ACC112 (cell line): Measurements from ENCODE around the gene PLEK.
"Not testable (repeated sequence)": the region's sequence is repeated elsewhere in the genome, so short reads cannot be mapped to it uniquely, and the experiment has no call there.

ENCODE experiments used
- H2AFZ ChIP-seq: fragments of 200-600 bp; sonication (generic); one replicate; pipeline ENCODE4 v1.6.0; 2017; ENCODE audit warnings: antibody characterized with exemption, low read length; ENCODE audit not compliant: unreplicated experiment
- H3K27ac ChIP-seq: fragments of 200-600 bp; sonication (generic); 2 replicates; pipeline ENCODE4 v1.5.1; 2014; ENCODE audit warnings: low read depth, mild to moderate bottlenecking, antibody characterized with exemption, low read length, moderate library complexity
- H3K27me3 ChIP-seq: fragments of 200-600 bp; sonication (generic); 2 replicates; pipeline ENCODE4 v1.6.1; 2014; ENCODE audit warnings: mild to moderate bottlenecking, antibody characterized with exemption, low read length, moderate library complexity, mixed read lengths; ENCODE audit not compliant: insufficient read depth
- H3K36me3 ChIP-seq: fragments of 200-600 bp; sonication (generic); 2 replicates; pipeline ENCODE4 v1.6.1; 2016; ENCODE audit warnings: mild to moderate bottlenecking, antibody characterized with exemption, low read length, moderate library complexity, mixed read lengths; ENCODE audit not compliant: insufficient read depth
- H3K4me1 ChIP-seq: fragments of 200-600 bp; sonication (generic); one replicate; pipeline ENCODE4 v1.6.1; 2016; ENCODE audit warnings: low read length, mixed read lengths; ENCODE audit not compliant: insufficient read depth, unreplicated experiment, control insufficient read depth
- H3K4me3 ChIP-seq: fragments of 200-600 bp; sonication (generic); 2 replicates; pipeline ENCODE4 v1.5.1; 2014; ENCODE audit warnings: mild to moderate bottlenecking, low read depth, low read length
- H3K79me2 ChIP-seq: fragments of 200-600 bp; sonication (generic); one replicate; pipeline ENCODE4 v1.6.0; 2016; ENCODE audit warnings: low read length; ENCODE audit not compliant: control insufficient read depth, unreplicated experiment, insufficient read depth

The PLEK gene

DNA sequence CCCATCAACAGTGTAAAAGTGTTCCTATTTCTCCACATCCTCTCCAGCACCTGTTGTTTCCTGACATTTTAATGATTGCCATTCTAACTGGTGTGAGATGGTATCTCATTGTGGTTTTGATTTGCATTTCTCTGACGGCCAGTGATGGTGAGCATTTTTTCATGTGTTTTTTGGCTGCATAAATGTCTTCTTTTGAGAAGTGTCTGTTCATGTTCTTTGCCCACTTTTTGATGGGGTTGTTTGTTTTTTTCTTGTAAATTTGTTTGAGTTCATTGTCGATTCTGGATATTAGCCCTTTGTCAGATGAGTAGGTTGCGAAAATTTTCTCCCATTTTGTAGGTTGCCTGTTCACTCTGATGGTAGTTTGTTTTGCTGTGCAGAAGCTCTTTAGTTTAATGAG, 81.3 kb downstream of the PLEK start:
- not testable (repeated sequence) for H3K4me1 ChIP-seq, H3K27ac ChIP-seq, H3K4me3 ChIP-seq, H3K27me3 ChIP-seq, H2AFZ ChIP-seq, H3K79me2 ChIP-seq, H3K36me3 ChIP-seq
